CD14-positive monocyte (primary cell): ENCODE results near the gene BASP1. TPM values are rescaled to one million over a fixed set of nuclear protein-coding genes. Genes with fewer than 3 reads are reported as not detected.
"Not testable (repeated sequence)": the region's sequence is repeated elsewhere in the genome, so short reads cannot be mapped to it uniquely, and the experiment has no call there.

Experiments used
- DNase-seq, 3 donors: peaks; one replicate each; pipeline ENCODE4 v3.0.0-alpha.2; 2011 to 2022
- H2AFZ ChIP-seq: 2 replicates; pipeline ENCODE4 v1.6.0; 2012; ENCODE audit warnings: mild to moderate bottlenecking, low read depth, low read length, inconsistent platforms; ENCODE audit not compliant: insufficient read depth, poor library complexity, severe bottlenecking
- H3K27ac ChIP-seq, 2 donors: 1 replicate in 1 of 2; 2 replicates in 1 of 2; pipeline ENCODE4 v1.5.1; 2012 to 2013; ENCODE audit warnings: low read length in 2 of 2, control low read depth in 1 of 2, inconsistent platforms in 1 of 2, low read depth in 1 of 2, mild to moderate bottlenecking in 1 of 2
- H3K27me3 ChIP-seq, 2 donors: one replicate each; pipeline versions ENCODE4 v1.6.0 to v1.6.1; 2011 to 2013; ENCODE audit warnings: low read length in 2 of 2; ENCODE audit not compliant: control insufficient read depth in 2 of 2, insufficient read depth in 2 of 2
- H3K36me3 ChIP-seq, 2 donors: replicated peaks in 1 of 2; 1 replicate in 1 of 2; 2 replicates in 1 of 2; pipeline versions ENCODE4 v1.5.1 to v1.6.1; 2012 to 2013; ENCODE audit warnings: low read length in 2 of 2, control low read depth in 1 of 2, inconsistent platforms in 1 of 2, mild to moderate bottlenecking in 1 of 2; ENCODE audit not compliant: insufficient read depth in 2 of 2, control insufficient read depth in 1 of 2
- H3K4me1 ChIP-seq, 2 donors: 1 replicate in 1 of 2; 2 replicates in 1 of 2; pipeline versions ENCODE4 v1.5.1 to v1.6.1; 2012 to 2013; ENCODE audit warnings: low read length in 2 of 2, control low read depth in 1 of 2, inconsistent platforms in 1 of 2, mild to moderate bottlenecking in 1 of 2, moderate library complexity in 1 of 2; ENCODE audit not compliant: insufficient read depth in 2 of 2, control insufficient read depth in 1 of 2
- H3K4me2 ChIP-seq: replicated peaks from 2 replicates; pipeline ENCODE3; 2012; ENCODE audit warnings: low read length, moderate library complexity, mild to moderate bottlenecking; ENCODE audit not compliant: poor library complexity, severe bottlenecking; ENCODE audit errors: extremely low read depth
- H3K4me3 ChIP-seq, 3 experiments: fragments of 200-600 bp in 1 of 3; sonication (generic) in 1 of 3; replicated peaks in 1 of 3; 1 replicate in 2 of 3; 2 replicates in 1 of 3; pipeline ENCODE4 v1.5.1; 2011 to 2013; ENCODE audit warnings: low read length in 3 of 3, mild to moderate bottlenecking in 3 of 3, control low read depth in 2 of 3, low read depth in 2 of 3, inconsistent platforms in 1 of 3, moderate library complexity in 1 of 3
- H3K79me2 ChIP-seq: 2 replicates; pipeline ENCODE4 v1.6.0; 2012; ENCODE audit warnings: mild to moderate bottlenecking, control low read depth, inconsistent platforms, low read length, moderate library complexity; ENCODE audit not compliant: insufficient read depth
- H3K9ac ChIP-seq: 2 replicates; pipeline ENCODE4 v1.6.0; 2017; ENCODE audit warnings: low read length, mild to moderate bottlenecking; ENCODE audit not compliant: insufficient read depth, poor library complexity, severe bottlenecking
- H3K9me3 ChIP-seq, 2 donors: replicated peaks in 1 of 2; 1 replicate in 1 of 2; 2 replicates in 1 of 2; pipeline versions ENCODE4 v1.5.1 to v1.6.1; 2012 to 2013; ENCODE audit warnings: low read length in 2 of 2, control low read depth in 1 of 2; ENCODE audit not compliant: control insufficient read depth in 1 of 2, insufficient read depth in 1 of 2
- H4K20me1 ChIP-seq: 2 replicates; pipeline ENCODE4 v1.6.0; 2012; ENCODE audit warnings: mild to moderate bottlenecking, low read length, control low read depth, moderate library complexity; ENCODE audit not compliant: insufficient read depth
- H3K27ac Mint-ChIP-seq, 7 donors: one replicate each; pipeline ENCODE4 v1.8.0; 2020; ENCODE audit warnings: mild to moderate bottlenecking in 7 of 7, mixed read lengths in 7 of 7, moderate library complexity in 6 of 7, inconsistent platforms in 2 of 7
- H3K27me3 Mint-ChIP-seq, 3 donors: one replicate each; pipeline ENCODE4 v1.8.0; 2021 to 2022; ENCODE audit warnings: low read depth in 3 of 3, mild to moderate bottlenecking in 3 of 3, mixed read lengths in 3 of 3, moderate library complexity in 3 of 3, inconsistent platforms in 1 of 3
- H3K36me3 Mint-ChIP-seq, 2 donors: one replicate each; pipeline ENCODE4 v1.8.0; 2020; ENCODE audit warnings: mixed read lengths in 2 of 2, inconsistent platforms in 1 of 2, mild to moderate bottlenecking in 1 of 2
- H3K4me1 Mint-ChIP-seq: one replicate; pipeline ENCODE4 v1.8.0; 2020; ENCODE audit warnings: mild to moderate bottlenecking, mixed read lengths
- H3K4me3 Mint-ChIP-seq, 2 donors: one replicate each; pipeline ENCODE4 v1.8.0; 2020; ENCODE audit warnings: mild to moderate bottlenecking in 2 of 2, mixed read lengths in 2 of 2, moderate library complexity in 1 of 2
- H3K9me3 Mint-ChIP-seq, 7 donors: one replicate each; pipeline ENCODE4 v1.8.0; 2020 to 2022; ENCODE audit warnings: mixed read lengths in 7 of 7, mild to moderate bottlenecking in 6 of 7, moderate library complexity in 6 of 7, inconsistent platforms in 2 of 7
- WGBS: methylation state at CpG from one replicate; pipeline ENCODE4 v1.1.5; 2013; ENCODE audit warnings: missing lambda C conversion rate; ENCODE audit not compliant: insufficient coverage; 5-methylcytosine and 5-hydroxymethylcytosine counted together
- intact Hi-C, 2 donors: fragments of 100-400 bp; cut with micrococcal nuclease; formaldehyde crosslinking; loops; one replicate each; pipeline versions ENCODE4 v1.15.0 to v1.15.1; 2023
- polyA plus RNA-seq, 3 donors: library from polyadenylated mRNA; depleted of rRNA in 1 of 3; unstranded in 2 of 3; stranded (reverse) in 1 of 3; fragments of 300-500 nt in 2 of 3; fragments of >200 nt in 1 of 3; fragmentation: Illumina TruSeq in 2 of 3; gene quantifications; 1 replicate in 2 of 3; 2 replicates in 1 of 3; pipeline ENCODE4 v1.2.3, GENCODE V29; 2012 to 2021
- TF ChIP-seq, protein P1 (sequence below): fragments of 200-600 bp; IDR thresholded peaks from one replicate; pipeline ENCODE4 v1.8.0; 2022; ENCODE audit warnings: antibody characterized with exemption, mild to moderate bottlenecking

Gene BASP1
- polyA plus RNA-seq, 3 donors, result 23.7 to 61.6 (median 36.6) TPM

DNA sequence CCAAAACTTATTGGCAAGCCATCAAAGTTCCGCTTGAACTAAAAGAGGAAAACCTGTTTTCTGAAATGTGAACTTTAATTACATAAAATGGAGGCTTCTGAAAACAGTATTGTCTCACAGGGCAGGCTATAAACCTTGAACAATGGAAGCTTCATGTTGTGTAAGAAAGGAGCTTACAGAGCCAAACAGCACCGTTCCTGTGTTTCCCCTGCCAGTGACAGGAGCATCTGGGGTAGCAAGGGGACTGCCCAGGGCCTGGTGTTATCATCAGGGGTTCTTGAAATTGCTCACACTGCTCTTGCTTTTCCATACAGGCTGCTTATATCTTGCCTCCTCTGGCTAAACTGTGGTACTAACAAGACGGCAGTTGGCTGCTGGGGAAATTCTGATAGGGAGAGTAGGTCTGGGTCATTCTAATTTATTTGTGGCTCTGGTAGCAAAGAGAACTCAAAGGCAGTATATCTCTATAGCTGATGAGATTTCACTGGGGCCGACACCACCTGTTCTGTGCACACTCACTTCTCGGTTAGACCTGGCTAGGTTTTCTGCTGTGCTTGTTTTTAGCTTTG lies 40.4 kb downstream of the BASP1 start:
- TF ChIP-seq, protein P1, sequence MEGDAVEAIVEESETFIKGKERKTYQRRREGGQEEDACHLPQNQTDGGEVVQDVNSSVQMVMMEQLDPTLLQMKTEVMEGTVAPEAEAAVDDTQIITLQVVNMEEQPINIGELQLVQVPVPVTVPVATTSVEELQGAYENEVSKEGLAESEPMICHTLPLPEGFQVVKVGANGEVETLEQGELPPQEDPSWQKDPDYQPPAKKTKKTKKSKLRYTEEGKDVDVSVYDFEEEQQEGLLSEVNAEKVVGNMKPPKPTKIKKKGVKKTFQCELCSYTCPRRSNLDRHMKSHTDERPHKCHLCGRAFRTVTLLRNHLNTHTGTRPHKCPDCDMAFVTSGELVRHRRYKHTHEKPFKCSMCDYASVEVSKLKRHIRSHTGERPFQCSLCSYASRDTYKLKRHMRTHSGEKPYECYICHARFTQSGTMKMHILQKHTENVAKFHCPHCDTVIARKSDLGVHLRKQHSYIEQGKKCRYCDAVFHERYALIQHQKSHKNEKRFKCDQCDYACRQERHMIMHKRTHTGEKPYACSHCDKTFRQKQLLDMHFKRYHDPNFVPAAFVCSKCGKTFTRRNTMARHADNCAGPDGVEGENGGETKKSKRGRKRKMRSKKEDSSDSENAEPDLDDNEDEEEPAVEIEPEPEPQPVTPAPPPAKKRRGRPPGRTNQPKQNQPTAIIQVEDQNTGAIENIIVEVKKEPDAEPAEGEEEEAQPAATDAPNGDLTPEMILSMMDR, result no peak
- Mint-ChIP-seq H3K27me3 (no peaks in the 10 kb centered on the region), H3K9me3 (peaks cover 8 to 15% (median 10%) of the 10 kb centered on the region in 7 donors), H3K27ac (peak overlapping the region in 6 of 7 donors; percentile 21 to 95 (median 77)), H3K36me3 (peaks cover 29 to 37% of the 10 kb centered on the region in 2 donors), H3K4me3 (peak overlapping the region in 1 of 2 donors; percentile 4), H3K4me1 (peaks cover 46% of the 10 kb centered on the region)
- H3K9ac ChIP-seq, result no peak overlapping the region
- no peak overlapping the region for H3K4me3 ChIP-seq
- intact Hi-C loops, result loop anchor here (5.0 to 10.0 kb wide), 5 partner anchors 35 to 177 kb away; partner anchors contain the start of gene BASP1 (in 1 of the 2)
- DNase-seq, result peak in 2 of 3 donors; percentile 46 to 91
- peaks cover 0 to 5% of the 10 kb centered on the region in 2 donors for H3K36me3 ChIP-seq
- H4K20me1 ChIP-seq, result no peaks in the 10 kb centered on the region
- WGBS, result 71% methylated on average over 3 of the region's 5 CpGs
- H2AFZ ChIP-seq, result no peak overlapping the region
- H3K4me2 ChIP-seq, result no peak overlapping the region
- peak overlapping the region in 1 of 2 donors; percentile 81 for H3K27ac ChIP-seq
- peaks cover 88% of the 10 kb centered on the region for H3K79me2 ChIP-seq
- peaks cover 38 to 46% of the 10 kb centered on the region in 2 donors for H3K4me1 ChIP-seq
- H3K9me3 ChIP-seq, result no peaks in the 10 kb centered on the region
- no peaks in the 10 kb centered on the region for H3K27me3 ChIP-seq

DNA sequence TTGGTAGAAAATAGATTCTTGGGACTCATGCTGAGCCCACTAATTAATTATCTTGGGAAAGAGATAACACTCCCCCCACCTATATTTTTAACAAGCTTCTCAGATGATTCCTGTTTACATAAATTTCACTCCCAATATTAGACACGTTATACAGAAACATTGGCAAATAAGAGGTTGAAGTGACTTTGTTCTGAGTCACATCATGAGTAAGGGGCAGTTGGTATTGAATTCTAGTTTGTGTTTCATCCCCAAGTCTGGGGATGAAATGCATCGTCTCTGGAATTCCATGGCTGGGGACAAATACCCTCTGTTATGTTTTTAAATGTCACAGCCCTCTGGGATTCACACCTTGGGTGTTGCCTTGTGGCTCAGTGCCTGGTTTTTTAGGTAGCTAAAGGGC lies 41.0 kb downstream of the BASP1 start:
- no peak overlapping the region for H3K9ac ChIP-seq
- H3K4me2 ChIP-seq, result no peak overlapping the region
- Mint-ChIP-seq H3K9me3 (peaks cover 8 to 21% (median 10%) of the 10 kb centered on the region in 7 donors), H3K27me3 (no peaks in the 10 kb centered on the region), H3K36me3 (peaks cover 32 to 40% of the 10 kb centered on the region in 2 donors), H3K4me1 (peaks cover 48% of the 10 kb centered on the region), H3K27ac (peak overlapping the region in 3 of 7 donors; percentile 66 to 79 (median 66)), H3K4me3 (no peak overlapping the region)
- peaks cover 0 to 5% of the 10 kb centered on the region in 2 donors for H3K36me3 ChIP-seq
- H3K4me1 ChIP-seq, result peaks cover 32 to 41% of the 10 kb centered on the region in 2 donors
- TF ChIP-seq, protein P1, result no peak
- WGBS, result 100% methylated on average over 1 of the region's 2 CpGs
- no peaks in the 10 kb centered on the region for H3K27me3 ChIP-seq
- intact Hi-C loops, result loop anchor here (5.0 to 10.0 kb wide), 5 partner anchors 36 to 176 kb away; partner anchors contain the start of gene BASP1 (in 1 of the 2)
- peak in 1 of 3 donors; percentile 41 for DNase-seq
- peaks cover 88% of the 10 kb centered on the region for H3K79me2 ChIP-seq
- H3K9me3 ChIP-seq, result no peaks in the 10 kb centered on the region
- no peak overlapping the region for H2AFZ ChIP-seq
- H3K4me3 ChIP-seq, result no peak overlapping the region
- peak overlapping the region in 1 of 2 donors; percentile 81 for H3K27ac ChIP-seq
- no peaks in the 10 kb centered on the region for H4K20me1 ChIP-seq

DNA sequence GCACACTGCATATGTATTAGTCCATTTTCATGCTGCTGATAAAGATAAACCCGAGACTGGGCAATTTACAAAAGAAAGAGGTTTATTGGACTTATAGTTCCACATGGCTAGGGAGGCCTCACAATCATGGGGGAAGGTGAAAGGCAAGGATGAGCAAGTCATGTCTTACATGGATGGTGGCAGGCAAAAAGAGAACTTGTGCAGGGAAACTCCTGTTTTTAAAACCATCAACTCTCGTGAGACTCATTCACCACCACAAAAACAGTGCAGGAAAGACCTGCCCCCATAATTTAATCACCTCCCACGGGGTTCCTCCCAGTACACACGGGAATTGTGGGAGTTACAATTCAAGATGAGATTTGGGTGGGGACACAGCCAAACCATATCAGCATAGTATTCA lies 41.6 kb downstream of the BASP1 start:
- not testable (repeated sequence) for H3K9ac ChIP-seq, H2AFZ ChIP-seq, H3K4me3 ChIP-seq, H3K9me3 ChIP-seq, H3K27me3 ChIP-seq, H3K36me3 ChIP-seq, H3K27me3 Mint-ChIP-seq, H3K4me2 ChIP-seq, H4K20me1 ChIP-seq, H3K4me3 Mint-ChIP-seq
- H3K27ac Mint-ChIP-seq, result peak overlapping the region in 5 of 7 donors; percentile 11 to 79 (median 66)
- H3K36me3 Mint-ChIP-seq, result peaks cover 33 to 39% of the 10 kb centered on the region in 2 donors
- intact Hi-C loops, result loop anchor here (5.0 to 10.0 kb wide), 5 partner anchors 37 to 176 kb away; partner anchors contain the start of gene BASP1 (in 1 of the 2)
- H3K4me1 Mint-ChIP-seq, result peaks cover 51% of the 10 kb centered on the region
- WGBS, result 100% methylated on average over 1 of the region's 4 CpGs
- peaks cover 36 to 44% of the 10 kb centered on the region in 2 donors for H3K4me1 ChIP-seq
- peak overlapping the region in 1 of 2 donors; percentile 20 for H3K27ac ChIP-seq
- H3K9me3 Mint-ChIP-seq, result peaks cover 8 to 21% (median 10%) of the 10 kb centered on the region in 7 donors
- H3K79me2 ChIP-seq, result peaks cover 88% of the 10 kb centered on the region
- peak in 1 of 3 donors; percentile 30 for DNase-seq
